Nephron (organoid): ENCODE measurements around the gene SEMA4B.

ENCODE experiments used
- H3K27ac Mint-ChIP-seq, 3 experiments: 2 replicates each; pipeline ENCODE4 v1.8.0; 2020; ENCODE audit warnings: mixed read lengths in 3 of 3, mild to moderate bottlenecking in 2 of 3, moderate library complexity in 1 of 3
- H3K27me3 Mint-ChIP-seq: 2 replicates; pipeline ENCODE4 v1.8.0; 2021; ENCODE audit warnings: low read depth, mild to moderate bottlenecking, moderate library complexity, mixed read lengths
- H3K36me3 Mint-ChIP-seq: 2 replicates; pipeline ENCODE4 v1.8.0; 2020; ENCODE audit warnings: low read depth, mixed read lengths
- H3K4me1 Mint-ChIP-seq: 2 replicates; pipeline ENCODE4 v1.8.0; 2020; ENCODE audit warnings: mixed read lengths
- H3K4me3 Mint-ChIP-seq, 3 experiments: 2 replicates each; pipeline ENCODE4 v1.8.0; 2020; ENCODE audit warnings: mild to moderate bottlenecking in 3 of 3, mixed read lengths in 3 of 3, moderate library complexity in 2 of 3
- H3K9me3 Mint-ChIP-seq: 2 replicates; pipeline ENCODE4 v1.8.0; 2020; ENCODE audit warnings: mixed read lengths
- CTCF ChIP-seq, 3 experiments: fragments of 200-600 bp; sonication (generic); IDR thresholded peaks; one replicate each; pipeline ENCODE4 v1.5.0; 2021; ENCODE audit warnings: antibody characterized with exemption in 3 of 3; ENCODE audit not compliant: unreplicated experiment in 3 of 3

The SEMA4B gene

GRCh38 chr15:90230610-90231009 lies 29.5 kb downstream of the SEMA4B start:
- H3K9me3 Mint-ChIP-seq = no peaks in the 10 kb centered on the region
- TF ChIP-seq CTCF (IDR thresholded peaks at IDR 0.05; ENCODE audit: unreplicated experiment in 3 of 3) = no peak
- no peak overlapping the region for H3K27ac Mint-ChIP-seq
- H3K27me3 Mint-ChIP-seq = no peaks in the 10 kb centered on the region
- peaks cover 18% of the 10 kb centered on the region for H3K36me3 Mint-ChIP-seq
- peak overlapping the region; percentile 27 to 43 (median 28) for H3K4me3 Mint-ChIP-seq
- H3K4me1 Mint-ChIP-seq = peaks cover 18% of the 10 kb centered on the region

GRCh38 chr15:90231028-90232017 lies 30.2 kb downstream of the SEMA4B start:
- Mint-ChIP-seq H3K4me1 (peaks cover 13% of the 10 kb centered on the region), H3K4me3 (peak overlapping the region; percentile 83 to 86 (median 85))

DNA sequence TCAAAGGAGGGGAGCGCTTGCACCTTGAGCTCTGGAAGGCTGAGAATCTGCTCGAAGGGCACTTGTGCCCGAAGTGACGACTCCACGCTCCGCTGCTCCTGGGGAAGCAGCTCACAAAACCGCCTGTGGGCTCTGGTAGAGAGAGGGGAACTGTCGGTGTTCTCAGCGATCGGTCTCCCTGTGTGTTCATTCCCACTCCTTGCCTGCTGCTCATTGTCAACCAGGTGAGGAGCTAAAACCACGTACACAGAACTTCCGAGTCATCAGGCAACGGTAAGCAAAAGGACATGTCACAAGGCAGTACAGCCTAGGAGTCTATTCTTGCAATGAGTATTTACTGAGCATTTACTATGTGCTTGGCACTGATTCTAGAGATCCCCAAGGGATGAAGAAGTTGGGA lies 31.1 kb downstream of the SEMA4B start:
- no peak for TF ChIP-seq CTCF (IDR thresholded peaks at IDR 0.05; ENCODE audit: unreplicated experiment in 3 of 3)
- H3K4me3 Mint-ChIP-seq = peak overlapping the region; percentile 85 to 87 (median 86)
- peaks cover 14% of the 10 kb centered on the region for H3K36me3 Mint-ChIP-seq
- no peaks in the 10 kb centered on the region for H3K9me3 Mint-ChIP-seq
- H3K27ac Mint-ChIP-seq = peak overlapping the region in 1 of 3 experiments; percentile 65
- H3K4me1 Mint-ChIP-seq = peaks cover 13% of the 10 kb centered on the region
- H3K27me3 Mint-ChIP-seq = no peaks in the 10 kb centered on the region

More at GRCh38 chr15:90231028-90232017, 30.2 kb downstream of the SEMA4B start:
- Mint-ChIP-seq H3K27ac (peak overlapping the region in 1 of 3 experiments; percentile 30), H3K27me3 (no peaks in the 10 kb centered on the region), H3K36me3 (peaks cover 14% of the 10 kb centered on the region), H3K9me3 (no peaks in the 10 kb centered on the region)
- no peak for TF ChIP-seq CTCF (IDR thresholded peaks at IDR 0.05; ENCODE audit: unreplicated experiment in 3 of 3)

DNA sequence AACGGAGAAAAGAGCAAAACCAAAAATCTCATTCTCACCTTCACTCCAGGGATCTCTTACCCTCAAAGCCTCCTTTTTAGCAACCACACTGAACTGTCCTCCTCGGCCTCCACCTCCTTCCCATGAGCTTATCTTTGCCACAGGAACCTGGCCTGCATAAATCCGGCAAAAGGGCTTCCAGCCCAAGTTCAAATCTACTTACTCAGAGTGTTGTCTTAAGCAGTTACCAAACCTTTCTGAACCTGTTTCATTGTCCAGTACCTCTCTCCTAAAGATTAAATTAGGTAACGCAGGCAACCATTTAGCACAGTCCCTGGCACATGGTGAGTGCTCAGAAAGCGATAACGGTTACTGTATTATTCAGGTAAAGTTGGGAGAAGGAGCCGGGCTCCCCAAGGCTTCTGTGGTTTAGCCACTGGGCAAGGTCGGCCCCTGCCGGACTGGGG lies 31.8 kb downstream of the SEMA4B start:
- TF ChIP-seq CTCF (IDR thresholded peaks at IDR 0.05; ENCODE audit: unreplicated experiment in 3 of 3) = peak in 2 of 3 experiments; percentile 42 to 50
- H3K27ac Mint-ChIP-seq = peak overlapping the region in 2 of 3 experiments; percentile 37 to 68
- no peaks in the 10 kb centered on the region for H3K27me3 Mint-ChIP-seq
- no peaks in the 10 kb centered on the region for H3K9me3 Mint-ChIP-seq
- peak overlapping the region; percentile 85 to 87 (median 86) for H3K4me3 Mint-ChIP-seq
- H3K36me3 Mint-ChIP-seq = peaks cover 14% of the 10 kb centered on the region
- H3K4me1 Mint-ChIP-seq = peaks cover 13% of the 10 kb centered on the region

- peak in 1 of 3 experiments; percentile 29 for TF ChIP-seq CTCF (IDR thresholded peaks at IDR 0.05; ENCODE audit: unreplicated experiment in 3 of 3)
- Mint-ChIP-seq H3K27me3 (no peaks in the 10 kb centered on the region), H3K36me3 (peaks cover 18% of the 10 kb centered on the region), H3K4me1 (peaks cover 13% of the 10 kb centered on the region), H3K4me3 (peak within 1 kb of the TSS; percentile 85 to 96 (median 86)), H3K27ac (peak within 1 kb of the TSS; percentile 37 to 68 (median 63)), H3K9me3 (no peaks in the 10 kb centered on the region)
These were observed 32.4 kb downstream of the SEMA4B start, which contains the start of gene CIB1 for GRCh38 chr15:90233387-90234095. Gene CIB1, minus strand, starts transcription at chr15:90233941. Its CDS starts 56 bp downstream, at chr15:90233885.
